ENCODE data around the gene PIP4K2C. TPM values are rescaled to one million over a fixed set of nuclear protein-coding genes. Genes with fewer than 3 reads are reported as not detected.
"Not testable (repeated sequence)": the region's sequence is repeated elsewhere in the genome, so short reads cannot be mapped to it uniquely, and the experiment has no call there.

The PIP4K2C gene
- total RNA-seq, 1 donor from 2014 or later: 46.6 TPM

DNA sequence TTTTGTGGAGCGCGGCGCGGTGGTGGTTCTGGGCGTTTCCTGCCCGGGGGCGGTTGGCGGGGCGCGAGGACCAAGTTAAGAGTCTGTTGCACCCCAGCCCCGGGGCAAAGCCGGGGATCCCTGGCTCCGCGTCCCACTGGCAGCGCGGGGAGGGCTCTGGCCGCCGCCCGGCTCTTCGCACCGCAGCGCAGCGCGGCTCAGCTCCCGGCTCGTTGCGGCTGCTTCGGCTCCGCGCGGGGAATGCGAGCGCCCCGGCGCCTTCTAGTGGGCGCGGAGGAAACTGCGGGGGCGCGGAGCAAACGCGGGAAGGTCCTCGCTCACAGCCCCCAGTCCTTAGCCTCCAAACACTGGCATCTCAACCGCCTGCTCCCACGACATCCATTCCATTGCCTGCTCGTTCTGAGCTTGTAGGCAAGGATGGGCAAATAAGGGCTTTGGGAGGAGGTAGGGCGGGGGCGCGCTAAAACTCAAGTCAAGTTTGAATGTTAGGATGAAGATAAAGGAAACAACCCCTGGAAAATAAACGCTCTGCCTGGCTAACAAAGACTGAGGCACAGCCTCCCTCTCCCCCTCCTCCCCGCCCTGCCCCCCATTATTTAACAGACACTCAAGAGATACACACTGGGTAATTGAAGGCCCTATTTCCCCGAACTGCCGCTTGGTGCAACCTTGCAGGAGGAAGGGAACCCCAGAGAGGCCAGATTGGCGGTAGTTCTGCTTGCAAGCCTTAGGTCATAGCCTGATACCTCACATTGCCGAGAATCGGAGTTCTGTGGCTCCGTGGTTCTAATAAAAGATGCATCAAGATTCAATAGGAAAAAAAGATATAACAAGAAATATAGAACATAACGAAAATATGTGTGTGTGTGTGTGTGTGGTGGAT lies 42.2 kb downstream of the PIP4K2C start, which contains the start of gene B4GALNT1:
Gene B4GALNT1 (minus strand): TSS at position 244 of the 883 bp plus-strand sequence. CDS start 1,069 bp downstream, outside the sequence.
- TF ChIP-seq CTCF (conservative IDR thresholded peaks at IDR 0.05; ENCODE audit: low read depth, low read length): peak; percentile 72
- H3K4me3 ChIP-seq (ENCODE audit: low read depth, low read length): peak within 1 kb of the TSS; percentile 46
- no peak for DNase-seq (ENCODE audit: low read depth)

- not testable (repeated sequence) for H3K4me3 ChIP-seq (ENCODE audit: low read depth, low read length); DNase-seq (ENCODE audit: low read depth)
These were observed 45.7 kb downstream of the PIP4K2C start for GRCh38 chr12:57636731-57637130.

GRCh38 chr12:57637364-57637763 lies 46.4 kb downstream of the PIP4K2C start:
- TF ChIP-seq CTCF (conservative IDR thresholded peaks at IDR 0.05; ENCODE audit: low read depth, low read length): peak; percentile 23
- H3K4me3 ChIP-seq (ENCODE audit: low read depth, low read length): no peak overlapping the region
- no peak for DNase-seq (ENCODE audit: low read depth)

DNA sequence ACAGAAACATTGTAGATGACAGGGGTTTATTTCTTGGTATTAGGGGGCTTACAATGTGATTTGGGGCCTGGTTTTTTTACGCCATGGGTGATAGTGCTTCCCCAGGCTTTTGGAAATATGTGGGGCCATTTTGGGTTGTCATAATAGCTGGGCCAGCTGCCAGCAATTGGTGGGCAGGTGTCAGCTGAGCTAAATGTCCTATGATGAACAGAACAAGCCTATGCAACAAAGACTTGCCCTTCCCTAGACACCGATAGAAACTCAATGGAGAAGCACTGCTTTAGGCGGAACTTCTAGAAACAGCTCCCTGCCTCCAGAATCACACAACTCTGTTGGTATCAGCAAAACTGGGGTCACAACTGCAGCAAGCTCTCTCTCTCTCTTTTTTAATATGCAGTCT lies 47.1 kb downstream of the PIP4K2C start:
- DNase-seq (ENCODE audit: low read depth): no peak
- no peak for TF ChIP-seq CTCF (conservative IDR thresholded peaks at IDR 0.05; ENCODE audit: low read depth, low read length)

GRCh38 chr12:57640175-57641042 lies 49.4 kb downstream of the PIP4K2C start:
- DNase-seq (ENCODE audit: low read depth): no peak
- H3K4me3 ChIP-seq (ENCODE audit: low read depth, low read length): no peak overlapping the region
- no peak for TF ChIP-seq CTCF (conservative IDR thresholded peaks at IDR 0.05; ENCODE audit: low read depth, low read length)

More for the DNA sequence above, 47.1 kb downstream of the PIP4K2C start:
- H3K4me3 ChIP-seq (ENCODE audit: low read depth, low read length): no peak overlapping the region

DNA sequence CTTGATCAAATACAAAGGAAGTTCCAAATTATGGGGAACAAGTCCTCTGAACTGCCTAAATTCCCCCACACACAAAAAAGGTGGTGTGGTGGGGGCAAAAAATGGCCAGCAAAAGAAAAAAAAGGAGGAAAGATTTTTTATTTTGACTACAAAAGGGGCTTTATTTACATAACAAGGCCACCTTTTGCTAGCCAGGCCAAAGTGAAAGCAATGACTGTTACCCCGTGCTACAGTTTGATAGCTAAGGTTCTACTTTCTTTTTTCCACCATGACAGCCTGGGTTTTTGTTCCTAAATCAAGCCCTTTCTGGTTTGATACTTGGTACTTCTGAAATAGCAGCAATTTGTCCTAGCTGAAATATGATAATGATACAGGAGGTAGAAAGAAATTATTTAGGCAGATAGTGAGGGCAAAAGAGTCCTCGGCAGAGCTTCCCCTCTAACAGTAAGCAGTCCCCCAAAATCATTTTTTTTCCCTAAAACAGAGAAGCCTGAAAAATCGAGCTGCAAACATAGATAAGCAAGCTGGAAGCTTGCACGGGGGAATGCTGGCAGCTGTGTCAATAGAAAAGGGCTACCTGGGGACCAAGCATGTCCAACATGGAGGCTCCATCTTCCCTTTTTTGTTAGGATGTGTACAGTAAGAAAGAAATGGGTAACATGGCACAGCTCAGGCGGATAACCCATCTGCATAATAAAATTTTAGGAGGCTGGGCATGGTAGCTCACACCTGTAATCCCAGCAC lies 50.9 kb downstream of the PIP4K2C start:
- TF ChIP-seq CTCF (conservative IDR thresholded peaks at IDR 0.05; ENCODE audit: low read depth, low read length): no peak
- no peak for DNase-seq (ENCODE audit: low read depth)
- no peak overlapping the region for H3K4me3 ChIP-seq (ENCODE audit: low read depth, low read length)

DNA sequence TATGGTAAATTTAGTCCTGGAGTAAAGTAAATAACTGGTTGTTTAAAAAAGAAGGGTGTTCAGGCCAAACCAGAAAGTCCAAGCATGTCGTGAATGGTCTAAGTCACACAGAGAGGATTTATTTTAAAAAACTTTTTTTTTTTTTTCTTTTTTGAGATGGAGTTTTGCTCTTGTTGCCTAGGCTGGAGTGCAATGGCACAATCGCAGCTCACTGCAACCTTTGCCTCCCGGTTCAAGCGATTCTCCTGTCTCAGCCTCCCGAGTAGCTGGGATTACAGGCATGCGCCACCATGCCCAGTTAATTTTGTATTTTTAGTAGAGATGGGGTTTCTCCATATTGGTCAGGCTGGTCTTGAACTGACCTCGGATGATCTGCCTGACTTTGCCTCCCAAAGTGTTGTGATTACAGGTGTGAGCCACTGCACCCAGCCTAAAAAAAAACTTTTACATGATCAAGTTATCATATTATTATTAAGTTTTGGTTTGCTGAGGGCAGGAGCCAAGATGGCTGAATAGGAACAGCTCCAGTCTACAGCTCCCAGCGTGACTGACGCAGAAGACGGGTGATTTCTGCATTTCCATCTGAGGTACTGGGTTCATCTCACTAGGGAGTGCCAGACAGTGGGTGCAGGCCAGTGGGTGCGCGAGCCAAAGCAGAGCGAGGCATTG lies 55.1 kb downstream of the PIP4K2C start:
- not testable (repeated sequence) for H3K4me3 ChIP-seq (ENCODE audit: low read depth, low read length); DNase-seq (ENCODE audit: low read depth)

DNA sequence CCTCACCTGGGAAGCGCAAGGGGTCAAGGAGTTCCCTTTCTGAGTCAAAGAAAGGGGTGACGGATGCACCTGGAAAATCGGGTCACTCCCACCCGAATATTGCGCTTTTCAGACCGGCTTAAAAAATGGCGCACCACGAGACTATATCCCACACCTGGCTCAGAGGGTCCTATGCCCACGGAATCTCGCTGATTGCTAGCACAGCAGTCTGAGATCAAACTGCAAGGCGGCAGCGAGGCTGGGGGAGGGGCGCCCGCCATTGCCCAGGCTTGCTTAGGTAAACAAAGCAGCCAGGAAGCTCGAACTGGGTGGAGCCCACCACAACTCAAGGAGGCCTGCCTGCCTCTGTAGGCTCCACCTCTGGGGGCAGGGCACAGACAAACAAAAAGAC lies 55.7 kb downstream of the PIP4K2C start:
- H3K4me3 ChIP-seq (ENCODE audit: low read depth, low read length); DNase-seq (ENCODE audit: low read depth): not testable (repeated sequence)

All from epithelial cell of proximal tubule (primary cell).